IMR-90 (cell line): ENCODE results near the gene GSTA4. TPM values are rescaled to one million over a fixed set of nuclear protein-coding genes. Genes with fewer than 3 reads are reported as not detected.

Experiments used
- ATAC-seq: fragments of 200-7000 bp; cut with Tn5 transposase; 2 replicates; pipeline ENCODE4 v1.9.1; 2020; ENCODE audit warnings: low read depth, mild to moderate bottlenecking, moderate library complexity
- BruUV-seq: library from RNA; stranded (reverse); fragments of 400-500 nt; replicated peaks from 2 replicates; lab custom pipeline; 2021; lab: Mats Ljungman, UMichigan
- CTCF ChIA-PET: fragments of 300-600 bp; formaldehyde crosslinking; extraction: SDS; loops from one replicate; lab custom pipeline; 2021; ENCODE audit warnings: antibody characterized with exemption; lab: Yijun Ruan, JAX
- POLR2A ChIA-PET: fragments of 300-600 bp; sonication (Branson Sonifier 250); formaldehyde crosslinking; loops from one replicate; lab custom pipeline; 2022; ENCODE audit warnings: antibody characterized with exemption; ENCODE audit not compliant: unreplicated experiment; lab: Charles Lee
- DNase-seq: peaks from one replicate; pipeline ENCODE4 v3.0.0; 2013
- H2AFZ ChIP-seq: replicated peaks from 2 replicates; pipeline ENCODE3; 2013; ENCODE audit warnings: low read length, mild to moderate bottlenecking; ENCODE audit not compliant: poor library complexity
- H2AK5ac ChIP-seq: 2 replicates; pipeline ENCODE4 v1.6.1; 2013; ENCODE audit warnings: low read depth, low read length, inconsistent platforms
- H2AK9ac ChIP-seq: replicated peaks from 2 replicates; pipeline ENCODE3; 2013; ENCODE audit warnings: mild to moderate bottlenecking, low read depth, low read length, moderate library complexity; ENCODE audit not compliant: poor library complexity
- H2BK120ac ChIP-seq: 2 replicates; pipeline ENCODE4 v1.6.1; 2013; ENCODE audit warnings: low read depth, low read length, inconsistent platforms
- H2BK15ac ChIP-seq: 3 replicates; pipeline ENCODE4 v1.6.1; 2013; ENCODE audit warnings: low read depth, low read length, inconsistent platforms
- H2BK20ac ChIP-seq: 2 replicates; pipeline ENCODE4 v1.6.1; 2013; ENCODE audit warnings: low read depth, mild to moderate bottlenecking, inconsistent platforms, low read length, moderate library complexity
- H2BK5ac ChIP-seq: 2 replicates; pipeline ENCODE4 v1.6.1; 2013; ENCODE audit warnings: mild to moderate bottlenecking, low read depth, low read length, inconsistent platforms; ENCODE audit not compliant: poor library complexity, severe bottlenecking
- H3K14ac ChIP-seq: replicated peaks from 2 replicates; pipeline ENCODE4 v1.6.1; 2013; ENCODE audit warnings: low read depth, low read length, inconsistent platforms
- H3K18ac ChIP-seq: 2 replicates; pipeline ENCODE4 v1.6.1; 2013; ENCODE audit warnings: low read depth, low read length, control low read depth
- H3K23ac ChIP-seq: 2 replicates; pipeline ENCODE4 v1.6.1; 2013; ENCODE audit warnings: low read depth, low read length, inconsistent platforms
- H3K27ac ChIP-seq: 2 replicates; pipeline ENCODE4 v1.5.1; 2013; ENCODE audit warnings: mild to moderate bottlenecking, control low read depth, low read length; ENCODE audit not compliant: insufficient read depth
- H3K27me3 ChIP-seq: 2 replicates; pipeline ENCODE4 v1.6.1; 2013; ENCODE audit warnings: low read length; ENCODE audit not compliant: control insufficient read depth, insufficient read depth
- H3K36me3 ChIP-seq: 2 replicates; pipeline ENCODE4 v1.6.1; 2013; ENCODE audit warnings: low read length, mixed read lengths; ENCODE audit not compliant: control insufficient read depth, insufficient read depth
- H3K4ac ChIP-seq: 2 replicates; pipeline ENCODE4 v1.6.1; 2013; ENCODE audit warnings: low read depth, low read length, inconsistent platforms
- H3K4me1 ChIP-seq: 2 replicates; pipeline ENCODE4 v1.6.1; 2013; ENCODE audit warnings: low read length, mixed read lengths; ENCODE audit not compliant: control insufficient read depth, insufficient read depth
- H3K4me2 ChIP-seq: 2 replicates; pipeline ENCODE4 v1.6.1; 2013; ENCODE audit warnings: low read depth, mild to moderate bottlenecking, control low read depth, low read length, moderate library complexity
- H3K4me3 ChIP-seq: 2 replicates; pipeline ENCODE4 v1.5.1; 2013; ENCODE audit warnings: low read depth, mild to moderate bottlenecking, control low read depth, low read length, moderate library complexity; ENCODE audit not compliant: insufficient read depth
- H3K56ac ChIP-seq: 2 replicates; pipeline ENCODE4 v1.6.1; 2013; ENCODE audit warnings: low read length, inconsistent platforms; ENCODE audit not compliant: insufficient read depth; ENCODE audit errors: extremely low read depth
- H3K79me1 ChIP-seq, 2 experiments: 2 replicates each; pipeline ENCODE4 v1.6.1; 2013; ENCODE audit warnings: low read length in 2 of 2, inconsistent platforms in 1 of 2, low read depth in 1 of 2
- H3K9ac ChIP-seq: 2 replicates; pipeline ENCODE4 v1.6.1; 2013; ENCODE audit warnings: low read depth, low read length, control low read depth
- H3K9me1 ChIP-seq: 2 replicates; pipeline ENCODE4 v1.6.1; 2013; ENCODE audit warnings: low read length, inconsistent platforms; ENCODE audit not compliant: insufficient read depth
- H3K9me3 ChIP-seq: 2 replicates; pipeline ENCODE4 v1.6.1; 2013; ENCODE audit warnings: low read length; ENCODE audit not compliant: control insufficient read depth, insufficient read depth
- H4K20me1 ChIP-seq: 2 replicates; pipeline ENCODE4 v1.6.1; 2013; ENCODE audit warnings: low read length, inconsistent platforms; ENCODE audit not compliant: insufficient read depth
- H4K5ac ChIP-seq: 2 replicates; pipeline ENCODE4 v1.6.1; 2013; ENCODE audit warnings: mild to moderate bottlenecking, low read depth, low read length, control low read depth
- H4K8ac ChIP-seq, 2 experiments: 2 replicates each; pipeline ENCODE4 v1.6.1; 2013; ENCODE audit warnings: low read depth in 2 of 2, low read length in 2 of 2, control low read depth in 1 of 2, inconsistent platforms in 1 of 2
- H4K91ac ChIP-seq: 2 replicates; pipeline ENCODE4 v1.6.1; 2013; ENCODE audit warnings: low read depth, low read length, inconsistent platforms; ENCODE audit not compliant: insufficient read depth
- BHLHE40 ChIP-seq: fragments of 150-350 bp; IDR thresholded peaks from 2 replicates; pipeline ENCODE4 v1.6.1; 2016; ENCODE audit warnings: mild to moderate bottlenecking, low read depth, low read length
- CEBPB ChIP-seq: IDR thresholded peaks from 2 replicates; pipeline ENCODE4 v1.6.1; 2012; ENCODE audit warnings: low read depth, low read length, improper control_type of control experiment
- CHD1 ChIP-seq: IDR thresholded peaks from 2 replicates; pipeline ENCODE4 v1.6.1; 2012; ENCODE audit warnings: low read depth, low read length, improper control_type of control experiment
- CTCF ChIP-seq: conservative IDR thresholded peaks from 2 replicates; pipeline ENCODE4 v1.5.1; 2012; ENCODE audit warnings: mild to moderate bottlenecking, low read depth, low read length, improper control_type of control experiment
- FOS ChIP-seq: fragments of 150-350 bp; IDR thresholded peaks from 2 replicates; pipeline ENCODE4 v1.6.1; 2016; ENCODE audit warnings: low read depth, low read length
- MAFK ChIP-seq: IDR thresholded peaks from 2 replicates; pipeline ENCODE4 v1.6.1; 2012; ENCODE audit warnings: low read depth, low read length, improper control_type of control experiment
- MAZ ChIP-seq: IDR thresholded peaks from 2 replicates; pipeline ENCODE4 v1.6.1; 2012; ENCODE audit warnings: low read depth, mild to moderate bottlenecking, low read length, improper control_type of control experiment, moderate library complexity, borderline replicate concordance
- MXI1 ChIP-seq: IDR thresholded peaks from 2 replicates; pipeline ENCODE4 v1.6.1; 2012; ENCODE audit warnings: low read depth, mild to moderate bottlenecking, low read length, moderate library complexity, borderline replicate concordance
- NFE2L2 ChIP-seq: fragments of 150-350 bp; IDR thresholded peaks from 2 replicates; pipeline ENCODE4 v1.6.1; 2016; ENCODE audit warnings: low read depth, mild to moderate bottlenecking, low read length
- POLR2A ChIP-seq: IDR thresholded peaks from 2 replicates; pipeline ENCODE4 v1.6.1; 2012; ENCODE audit warnings: mild to moderate bottlenecking, low read depth, low read length
- RAD21 ChIP-seq: IDR thresholded peaks from 2 replicates; pipeline ENCODE4 v1.6.1; 2012; ENCODE audit warnings: low read length, improper control_type of control experiment
- RCOR1 ChIP-seq: IDR thresholded peaks from 2 replicates; pipeline ENCODE4 v1.6.1; 2012; ENCODE audit warnings: mild to moderate bottlenecking, low read length, improper control_type of control experiment; ENCODE audit not compliant: insufficient replicate concordance
- RFX5 ChIP-seq: IDR thresholded peaks from 2 replicates; pipeline ENCODE4 v1.8.0; 2012; ENCODE audit warnings: low read depth, mild to moderate bottlenecking, low read length, moderate library complexity
- SMC3 ChIP-seq: fragments of 150-350 bp; IDR thresholded peaks from 2 replicates; pipeline ENCODE4 v1.6.1; 2016; ENCODE audit warnings: low read depth, mild to moderate bottlenecking, antibody characterized with exemption, low read length, moderate library complexity
- WGBS, 2 experiments: methylation state at CpG; one replicate each; pipeline versions ENCODE4 v1.1.5 to v1.1.7; 2013; ENCODE audit warnings: missing lambda C conversion rate in 2 of 2; ENCODE audit not compliant: insufficient read length in 1 of 2; ENCODE audit errors: extremely low coverage in 2 of 2; 5-methylcytosine and 5-hydroxymethylcytosine counted together
- dilution Hi-C: fragments of 300-500 bp; cut with HindIII; formaldehyde crosslinking; loops from one replicate; pipeline ENCODE4 v1.14.3; 2018; ENCODE audit warnings: low sequenced_read_pairs; ENCODE audit not compliant: unreplicated experiment
- in situ Hi-C: fragments of 300-500 bp; cut with MboI; formaldehyde crosslinking; loops from 3 replicates; pipeline ENCODE4 v1.14.3; 2019; ENCODE audit warnings: low sequenced_read_pairs, inconsistent platforms, mixed read lengths
- intact Hi-C: fragments of 100-400 bp; cut with micrococcal nuclease; formaldehyde crosslinking; loops from 2 replicates; pipeline ENCODE4 v1.10.0; 2022
- polyA plus RNA-seq, 3 experiments: library from polyadenylated mRNA; depleted of rRNA; stranded (reverse); fragments of >200 nt; gene quantifications; 2 replicates each; pipeline ENCODE4 v1.2.3, GENCODE V29; 2012; ENCODE audit warnings: low replicate concordance in 1 of 3
- total RNA-seq: library from RNA; depleted of rRNA; stranded (reverse); fragments of >200 nt; gene quantifications from 2 replicates; pipeline ENCODE4 v1.2.3, GENCODE V29; 2012
- TF ChIP-seq, protein P1 (sequence below): fragments of 150-350 bp; IDR thresholded peaks from 2 replicates; pipeline ENCODE4 v1.6.1; 2017; ENCODE audit warnings: mild to moderate bottlenecking, antibody characterized with exemption, low read length, low read depth
- TF ChIP-seq, protein P2 (sequence below): fragments of 150-350 bp; IDR thresholded peaks from 2 replicates; pipeline ENCODE4 v1.6.1; 2016; ENCODE audit warnings: low read depth, mild to moderate bottlenecking, low read length, moderate library complexity, borderline replicate concordance

GSTA4 gene
- total and polyA plus RNA-seq, 2 of the 4 experiments (the other 2 are of a cell fraction) = 26.9 to 35.6 TPM

DNA sequence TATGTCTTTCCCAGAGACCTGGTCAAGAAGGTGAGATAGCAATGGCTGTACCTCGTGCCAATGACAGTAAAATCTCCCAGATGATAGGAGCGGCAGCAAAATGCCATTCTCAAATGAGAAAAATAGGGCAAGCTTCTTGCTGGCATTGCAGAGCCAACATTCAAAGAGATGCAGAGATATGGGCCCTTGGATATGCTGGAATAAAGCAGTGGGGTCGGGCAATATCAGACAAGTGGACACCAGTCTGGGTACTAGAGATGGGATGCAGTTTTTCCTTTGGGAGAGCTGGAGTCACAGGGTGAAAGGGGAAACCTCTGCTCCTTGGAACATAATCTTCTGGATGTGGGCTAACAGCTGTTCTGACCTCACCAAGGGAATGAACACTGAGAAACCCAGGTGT lies 29.0 kb downstream of the GSTA4 start:
- H3K56ac ChIP-seq = no peak overlapping the region
- no peak for DNase-seq
- no peak overlapping the region for H2BK20ac ChIP-seq
- no peak overlapping the region for H3K4me2 ChIP-seq
- 75% methylated on average over 2 of the region's 3 CpGs; no CpG with 5 or more reads in 1 of the 2 experiments for WGBS, 2 experiments
- H3K14ac ChIP-seq = no peak overlapping the region
- H2AFZ ChIP-seq = no peak overlapping the region
- no peak overlapping the region for H3K9ac ChIP-seq
- H3K27me3 ChIP-seq = peaks cover 14% of the 10 kb centered on the region
- no peak overlapping the region for H2AK5ac ChIP-seq
- no peak for ATAC-seq
- ChIA-PET POLR2A (no interaction called here), CTCF (no interaction called here)
- no peak overlapping the region for H2BK120ac ChIP-seq
- H2BK15ac ChIP-seq = no peak overlapping the region
- H3K27ac ChIP-seq = no peak overlapping the region
- H4K20me1 ChIP-seq = no peaks in the 10 kb centered on the region
- no peak overlapping the region for H4K5ac ChIP-seq
- H3K18ac ChIP-seq = no peak overlapping the region
- no peak overlapping the region for H2BK5ac ChIP-seq
- no peak for TF ChIP-seq POLR2A
- TF ChIP-seq CHD1 = no peak
- TF ChIP-seq RFX5 = no peak
- TF ChIP-seq MAZ = no peak
- TF ChIP-seq, protein P1, sequence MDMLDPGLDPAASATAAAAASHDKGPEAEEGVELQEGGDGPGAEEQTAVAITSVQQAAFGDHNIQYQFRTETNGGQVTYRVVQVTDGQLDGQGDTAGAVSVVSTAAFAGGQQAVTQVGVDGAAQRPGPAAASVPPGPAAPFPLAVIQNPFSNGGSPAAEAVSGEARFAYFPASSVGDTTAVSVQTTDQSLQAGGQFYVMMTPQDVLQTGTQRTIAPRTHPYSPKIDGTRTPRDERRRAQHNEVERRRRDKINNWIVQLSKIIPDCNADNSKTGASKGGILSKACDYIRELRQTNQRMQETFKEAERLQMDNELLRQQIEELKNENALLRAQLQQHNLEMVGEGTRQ = no peak
- no peak for TF ChIP-seq CEBPB
- no peak for TF ChIP-seq BHLHE40
- no peak for TF ChIP-seq MAFK
- TF ChIP-seq, protein P2, sequence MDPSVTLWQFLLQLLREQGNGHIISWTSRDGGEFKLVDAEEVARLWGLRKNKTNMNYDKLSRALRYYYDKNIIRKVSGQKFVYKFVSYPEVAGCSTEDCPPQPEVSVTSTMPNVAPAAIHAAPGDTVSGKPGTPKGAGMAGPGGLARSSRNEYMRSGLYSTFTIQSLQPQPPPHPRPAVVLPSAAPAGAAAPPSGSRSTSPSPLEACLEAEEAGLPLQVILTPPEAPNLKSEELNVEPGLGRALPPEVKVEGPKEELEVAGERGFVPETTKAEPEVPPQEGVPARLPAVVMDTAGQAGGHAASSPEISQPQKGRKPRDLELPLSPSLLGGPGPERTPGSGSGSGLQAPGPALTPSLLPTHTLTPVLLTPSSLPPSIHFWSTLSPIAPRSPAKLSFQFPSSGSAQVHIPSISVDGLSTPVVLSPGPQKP = no peak
- TF ChIP-seq CTCF = no peak
- no peak for TF ChIP-seq FOS
- no peak for TF ChIP-seq RCOR1
- TF ChIP-seq NFE2L2 = no peak
- no peak for TF ChIP-seq SMC3
- no peak for TF ChIP-seq RAD21
- TF ChIP-seq MXI1 = no peak
- no peaks in the 10 kb centered on the region for H3K79me1 ChIP-seq
- H3K4me1 ChIP-seq = no peaks in the 10 kb centered on the region
- H3K9me3 ChIP-seq = peaks cover 4% of the 10 kb centered on the region
- intact Hi-C loops = no loop called here
- H4K91ac ChIP-seq = no peak overlapping the region
- no TSS peak for BruUV-seq
- H3K4ac ChIP-seq = no peak overlapping the region
- no peaks in the 10 kb centered on the region for H3K36me3 ChIP-seq
- no peak overlapping the region for H3K4me3 ChIP-seq
- dilution Hi-C loops = no loop called here
- H3K23ac ChIP-seq = no peak overlapping the region
- no peak overlapping the region for H2AK9ac ChIP-seq
- H3K9me1 ChIP-seq = no peaks in the 10 kb centered on the region
- in situ Hi-C loops = no loop called here
- no peak overlapping the region for H4K8ac ChIP-seq
